Parathyroid adenoma (tissue), 2 donors: ENCODE measurements around the gene INPP5A.

Source experiments
- H2AFZ ChIP-seq: fragments of 300-600 bp; sonication (generic); one replicate; pipeline ENCODE4 v1.7.0; 2017; ENCODE audit warnings: antibody characterized with exemption, mild to moderate bottlenecking
- H3K27ac ChIP-seq: fragments of 300-600 bp; sonication (generic); one replicate; pipeline ENCODE4 v1.7.0; 2017
- H3K27me3 ChIP-seq: fragments of 300-600 bp; sonication (generic); one replicate; pipeline ENCODE4 v1.7.0; 2017; ENCODE audit warnings: low read length; ENCODE audit not compliant: control insufficient read depth, insufficient read depth
- H3K36me3 ChIP-seq: fragments of 300-600 bp; sonication (generic); one replicate; pipeline ENCODE4 v1.7.0; 2017; ENCODE audit warnings: low read length; ENCODE audit not compliant: control insufficient read depth, insufficient read depth
- H3K4me1 ChIP-seq: fragments of 300-600 bp; sonication (generic); one replicate; pipeline ENCODE4 v1.7.0; 2017; ENCODE audit warnings: control low read depth
- H3K4me2 ChIP-seq: fragments of 300-600 bp; sonication (generic); one replicate; pipeline ENCODE4 v1.7.0; 2017; ENCODE audit warnings: low read length
- H3K4me3 ChIP-seq: fragments of 300-600 bp; sonication (generic); one replicate; pipeline ENCODE4 v1.7.0; 2017; ENCODE audit warnings: low read depth, low read length
- H3K79me2 ChIP-seq: fragments of 300-600 bp; sonication (generic); one replicate; pipeline ENCODE4 v1.7.0; 2017; ENCODE audit warnings: control low read depth
- H3K9ac ChIP-seq: fragments of 300-600 bp; sonication (generic); one replicate; pipeline ENCODE4 v1.7.0; 2017; ENCODE audit warnings: mild to moderate bottlenecking
- H3K9me3 ChIP-seq: fragments of 300-600 bp; sonication (generic); one replicate; pipeline ENCODE4 v1.7.0; 2017; ENCODE audit warnings: low read length; ENCODE audit not compliant: control insufficient read depth
- CTCF ChIP-seq: fragments of 300-600 bp; sonication (generic); IDR thresholded peaks from one replicate; pipeline ENCODE4 v1.7.0; 2017; ENCODE audit warnings: antibody characterized with exemption, mild to moderate bottlenecking
- donor health status: primary hyperparathyroidism.

INPP5A gene

GRCh38 chr10:132642732-132643008 lies 105.1 kb downstream of the INPP5A start:
- Histone ChIP-seq H2AFZ (no peak overlapping the region), H3K9me3 (no peaks in the 10 kb centered on the region), H3K9ac (no peak overlapping the region), H3K36me3 (no peaks in the 10 kb centered on the region), H3K27ac (no peak overlapping the region), H3K4me3 (no peak overlapping the region), H3K4me2 (no peak overlapping the region), H3K4me1 (peaks cover 2% of the 10 kb centered on the region), H3K79me2 (peaks cover 38% of the 10 kb centered on the region), H3K27me3 (no peaks in the 10 kb centered on the region)
- TF ChIP-seq CTCF: no peak

DNA sequence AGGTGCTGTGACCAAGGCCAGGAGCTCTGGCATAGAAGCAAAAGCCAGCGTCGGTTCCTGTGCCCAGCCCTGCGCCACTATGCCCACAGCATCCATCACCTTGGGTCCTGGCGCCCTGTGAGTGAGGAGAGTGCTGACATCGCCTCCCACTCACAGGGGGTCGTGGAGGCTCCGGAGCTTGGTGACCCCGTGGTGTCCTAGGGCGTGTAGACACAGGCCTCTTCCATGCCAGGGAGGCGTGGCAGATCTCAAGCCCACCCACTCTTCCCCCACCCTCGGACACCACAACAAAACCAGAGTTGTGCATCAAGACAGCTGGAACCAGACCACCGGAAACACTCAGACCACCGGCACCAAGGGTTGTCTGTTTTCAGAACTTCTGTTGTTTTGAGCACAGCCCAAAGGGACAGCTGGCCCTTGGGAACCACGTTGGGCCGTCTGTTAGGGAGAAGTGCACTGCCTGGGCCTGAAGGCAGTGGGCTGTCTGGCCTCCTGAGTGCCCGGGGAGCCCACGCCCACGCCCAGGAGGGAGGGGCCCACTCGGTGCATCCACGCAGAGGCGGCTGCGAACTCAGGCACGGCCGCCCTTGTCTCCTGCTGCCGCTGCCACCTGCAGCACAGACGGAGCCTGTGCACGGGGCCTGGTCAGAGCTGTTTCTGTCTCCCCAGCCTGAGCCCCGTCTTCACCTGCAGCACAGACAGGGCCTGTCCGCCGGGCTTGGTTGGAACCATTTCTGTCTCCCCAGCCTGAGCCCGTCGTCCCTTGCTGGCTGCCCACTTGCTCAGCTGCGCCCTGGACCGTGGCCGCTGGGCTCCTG lies 106.3 kb downstream of the INPP5A start:
- Histone ChIP-seq H3K27ac (no peak overlapping the region), H3K79me2 (peaks cover 32% of the 10 kb centered on the region), H2AFZ (no peak overlapping the region), H3K36me3 (no peaks in the 10 kb centered on the region), H3K4me1 (no peaks in the 10 kb centered on the region), H3K4me2 (no peak overlapping the region), H3K9ac (no peak overlapping the region), H3K9me3 (no peaks in the 10 kb centered on the region), H3K27me3 (no peaks in the 10 kb centered on the region), H3K4me3 (no peak overlapping the region)
- no peak for TF ChIP-seq CTCF

GRCh38 chr10:132644527-132645246 lies 107.1 kb downstream of the INPP5A start:
- Histone ChIP-seq H3K9me3 (no peaks in the 10 kb centered on the region), H3K27me3 (no peaks in the 10 kb centered on the region)

DNA sequence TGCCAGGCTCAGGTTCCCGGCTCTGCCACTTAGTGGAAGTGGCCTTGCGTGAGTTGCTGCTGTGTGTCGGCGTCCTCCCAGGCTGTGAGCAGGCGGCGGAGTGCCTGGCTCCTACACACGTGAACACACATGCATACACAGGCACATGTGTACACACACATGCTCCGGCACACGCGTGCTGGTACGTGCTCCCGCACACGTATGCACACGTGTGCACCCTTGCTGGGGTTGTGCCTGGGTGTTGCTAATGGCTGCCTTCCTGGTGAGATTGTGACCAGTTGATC lies 107.6 kb downstream of the INPP5A start:
- no peaks in the 10 kb centered on the region for H3K36me3 ChIP-seq
- no peak overlapping the region for H3K4me2 ChIP-seq
- H3K9ac ChIP-seq: no peak overlapping the region
- no peaks in the 10 kb centered on the region for H3K4me1 ChIP-seq
- no peak overlapping the region for H3K27ac ChIP-seq
- H3K79me2 ChIP-seq: peaks cover 27% of the 10 kb centered on the region
- no peak for TF ChIP-seq CTCF
- no peak overlapping the region for H2AFZ ChIP-seq
- no peaks in the 10 kb centered on the region for H3K9me3 ChIP-seq
- no peak overlapping the region for H3K4me3 ChIP-seq
- no peaks in the 10 kb centered on the region for H3K27me3 ChIP-seq

More at GRCh38 chr10:132644527-132645246, 107.1 kb downstream of the INPP5A start:
- Histone ChIP-seq H3K9ac (no peak overlapping the region), H2AFZ (no peak overlapping the region), H3K4me2 (no peak overlapping the region), H3K27ac (no peak overlapping the region), H3K36me3 (no peaks in the 10 kb centered on the region), H3K4me1 (no peaks in the 10 kb centered on the region), H3K4me3 (no peak overlapping the region), H3K79me2 (peaks cover 32% of the 10 kb centered on the region)
- TF ChIP-seq CTCF: no peak
